Skin epidermis (tissue), 12 donors: ENCODE data around the gene TIMELESS.

ENCODE experiments used
- H3K27ac ChIP-seq, 21 experiments: fragments of 200-600 bp; sonication (generic) in 11 of 21; one replicate each; pipeline ENCODE4 v1.5.0; 2020; ENCODE audit warnings: mild to moderate bottlenecking in 3 of 21, inconsistent platforms in 2 of 21, moderate library complexity in 2 of 21
- H3K4me3 ChIP-seq, 7 experiments: fragments of 200-600 bp; sonication (generic) in 2 of 7; one replicate each; pipeline ENCODE4 v1.5.0; 2020; ENCODE audit warnings: inconsistent platforms in 2 of 7, mild to moderate bottlenecking in 2 of 7, moderate library complexity in 1 of 7

TIMELESS gene

DNA sequence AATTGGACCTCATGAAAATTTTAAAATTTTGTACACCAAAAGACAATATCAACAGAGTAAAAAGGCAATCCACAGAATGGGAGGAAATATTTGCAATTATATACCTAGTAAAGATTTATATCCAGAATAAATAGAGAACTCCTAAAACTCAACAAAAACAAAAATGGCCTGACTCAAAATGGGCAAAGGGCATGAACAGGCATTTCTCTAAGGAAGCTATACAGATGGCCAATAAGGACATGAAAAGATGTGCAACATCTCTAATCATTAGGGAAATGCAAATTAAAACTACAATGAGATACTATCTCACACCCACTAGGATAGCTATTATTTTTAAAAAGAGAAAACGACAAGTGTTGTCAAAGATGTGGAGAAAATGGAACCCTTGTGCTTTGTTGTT is 75.7 kb downstream of the TIMELESS start:
- no peak overlapping the region for H3K4me3 ChIP-seq
- H3K27ac ChIP-seq, result no peak overlapping the region

DNA sequence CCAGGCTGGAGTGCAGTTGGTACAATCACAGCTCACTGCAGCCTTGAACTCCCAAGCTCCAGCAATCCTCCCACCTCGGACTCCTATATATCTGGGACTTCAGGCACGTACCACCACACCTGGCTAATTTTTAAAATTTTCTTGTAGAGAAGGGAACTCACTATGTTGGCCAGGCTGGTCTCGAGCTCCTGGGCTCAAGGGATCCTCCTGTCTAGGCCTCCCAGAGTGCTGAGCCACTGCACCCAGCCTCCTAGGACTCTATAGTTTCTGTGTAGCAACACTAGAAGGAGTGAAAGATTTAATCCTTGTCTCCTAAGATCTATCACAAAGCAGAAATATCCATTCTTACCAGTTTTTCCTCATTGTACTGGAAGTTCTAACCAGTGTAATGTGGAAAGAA is 82.3 kb downstream of the TIMELESS start:
- no peak overlapping the region for H3K27ac ChIP-seq
- H3K4me3 ChIP-seq, result no peak overlapping the region
